HG03558 (cell line): ENCODE data around the gene TACR1.

Experiments used
- ATAC-seq: cut with Tn5 transposase; IDR thresholded peaks from one replicate; pipeline ENCODE4 v1.9.1; 2021; ENCODE audit warnings: moderate number of reproducible peaks; ENCODE audit not compliant: unreplicated experiment; ENCODE audit errors: extremely low read depth

The TACR1 gene

DNA sequence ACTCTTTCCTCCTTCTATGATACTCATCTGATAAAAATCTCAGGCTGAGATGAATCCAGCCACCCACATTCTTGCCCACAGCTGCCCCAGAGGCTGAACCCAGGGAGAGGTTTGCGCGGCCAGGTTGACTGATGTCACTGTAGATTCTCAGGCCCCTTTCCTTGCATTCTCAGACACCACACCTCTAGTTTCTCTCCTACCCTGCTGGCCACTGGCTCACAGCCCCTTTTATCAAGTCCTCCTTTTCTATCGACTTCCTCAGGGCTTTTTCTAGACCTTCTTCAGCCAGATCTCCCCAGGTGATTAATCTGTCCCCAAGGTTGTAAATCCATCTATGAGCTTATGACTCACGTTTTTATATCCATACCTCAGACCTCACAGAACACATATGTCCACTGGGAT is 99.8 kb downstream of the TACR1 start:
- no peak for ATAC-seq

DNA sequence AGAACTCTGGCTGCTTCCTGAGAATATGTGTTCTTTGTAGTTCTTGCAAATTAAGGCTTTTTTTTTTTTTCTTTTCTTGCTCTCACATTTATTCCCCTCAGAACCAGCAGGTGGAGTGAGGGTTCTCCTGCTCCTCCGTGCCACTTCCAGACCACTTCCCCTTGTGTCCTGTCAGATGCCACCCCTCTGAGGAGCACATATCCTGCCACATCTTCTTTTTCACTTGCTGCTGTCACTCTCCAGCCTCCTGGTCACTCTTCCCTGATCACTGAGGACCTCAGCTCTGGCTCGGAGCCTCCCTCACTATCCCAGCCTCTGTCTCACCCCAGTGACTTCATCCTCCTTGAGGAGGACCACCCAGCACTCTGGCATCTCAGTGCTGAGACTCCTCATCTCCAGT is 100.5 kb downstream of the TACR1 start:
- ATAC-seq: no peak

- no peak for ATAC-seq
Observed at GRCh38 chr2:75097831-75098230, 101.5 kb downstream of the TACR1 start.

- no peak for ATAC-seq
Observed at GRCh38 chr2:75094405-75094804, 104.9 kb downstream of the TACR1 start.

GRCh38 chr2:75090770-75091515 is 108.4 kb downstream of the TACR1 start:
- ATAC-seq: no peak

DNA sequence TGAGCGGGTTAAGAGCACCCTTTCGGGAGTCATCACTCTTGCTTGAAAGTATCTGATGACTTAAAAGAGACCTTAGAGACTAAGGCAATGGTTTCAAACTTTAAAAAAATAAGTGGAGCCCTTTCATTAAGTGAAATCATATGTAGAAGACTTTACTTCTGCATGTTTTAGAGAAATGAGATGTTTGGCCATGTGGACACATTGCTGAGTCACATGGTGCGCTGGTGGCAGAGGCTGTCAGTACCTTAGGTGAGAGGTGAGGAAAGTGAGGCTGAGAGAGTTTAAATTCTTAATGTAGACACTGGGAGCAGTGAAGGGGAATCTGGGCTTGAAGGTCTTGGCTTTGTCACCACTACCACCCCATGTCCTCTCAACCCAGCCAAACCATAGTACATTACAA is 109.8 kb downstream of the TACR1 start:
- no peak for ATAC-seq

- no peak for ATAC-seq
Observed at GRCh38 chr2:75088791-75089190, 110.5 kb downstream of the TACR1 start.

DNA sequence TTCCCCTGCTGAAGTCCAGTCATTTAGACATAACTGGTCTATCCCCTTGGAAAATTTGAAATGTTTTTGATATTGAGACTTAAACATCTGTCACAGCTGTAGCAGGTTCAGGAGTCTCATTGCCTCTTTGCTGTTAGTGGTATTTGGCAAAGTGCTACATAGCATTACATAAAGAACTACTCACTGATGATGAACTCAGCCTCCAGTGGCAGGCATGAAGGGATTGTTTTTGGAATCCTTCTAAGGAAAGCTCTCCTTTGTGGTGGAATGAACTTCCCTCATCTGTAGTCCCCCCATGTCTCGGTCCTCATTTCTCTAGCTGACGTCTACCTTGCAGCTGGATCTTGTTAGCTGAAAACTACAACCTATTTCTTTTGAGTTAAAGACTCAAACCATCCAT is 111.6 kb downstream of the TACR1 start:
- ATAC-seq: no peak

GRCh38 chr2:75079575-75079974 is 119.7 kb downstream of the TACR1 start:
- no peak for ATAC-seq

DNA sequence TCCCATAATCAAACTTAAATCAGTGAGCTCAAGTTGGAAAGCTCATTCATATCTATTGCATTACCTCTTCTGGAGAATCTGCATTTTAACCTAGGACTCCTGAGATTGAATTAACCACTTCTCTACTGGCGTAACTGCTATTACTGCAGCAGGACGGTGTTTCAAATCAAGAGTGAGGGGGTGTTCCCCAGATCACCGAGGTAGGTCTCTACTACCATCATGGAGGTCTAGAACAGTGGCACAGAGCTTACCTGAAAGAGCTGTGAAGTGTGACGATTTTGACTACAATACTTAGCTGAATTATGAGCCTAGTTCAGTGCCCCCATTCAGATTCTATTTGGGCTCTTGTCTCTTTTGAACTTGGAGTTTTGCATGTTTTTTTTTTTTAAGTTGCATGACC is 121.4 kb downstream of the TACR1 start:
- ATAC-seq: no peak

- no peak for ATAC-seq
Observed at GRCh38 chr2:75076088-75076487, 123.2 kb downstream of the TACR1 start.

- ATAC-seq: no peak
Observed at GRCh38 chr2:75074708-75075107, 124.6 kb downstream of the TACR1 start.

GRCh38 chr2:75074228-75074627 is 125.1 kb downstream of the TACR1 start:
- no peak for ATAC-seq

DNA sequence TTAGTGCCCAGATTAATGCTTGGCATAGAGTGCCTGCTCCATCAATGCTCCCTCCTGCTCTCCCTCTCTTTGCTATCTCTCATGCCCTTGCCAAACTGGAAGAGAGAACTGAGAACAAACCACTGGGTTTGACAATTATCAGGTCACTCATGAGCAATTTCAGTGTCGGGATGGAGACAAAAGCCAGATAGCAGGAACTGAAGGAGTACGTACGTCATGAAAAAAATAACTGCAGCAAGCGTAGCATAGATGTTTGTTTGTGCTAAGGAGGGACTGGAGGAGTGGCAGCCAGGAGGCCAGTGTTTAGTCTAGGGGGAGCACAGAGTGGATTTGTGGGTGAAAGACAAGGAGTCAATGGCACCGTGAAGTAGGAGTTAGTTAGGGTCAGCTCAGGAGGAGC is 127.6 kb downstream of the TACR1 start:
- ATAC-seq: no peak

- ATAC-seq: no peak
Observed at GRCh38 chr2:75068546-75068945, 130.8 kb downstream of the TACR1 start.

GRCh38 chr2:75067506-75067905 is 131.8 kb downstream of the TACR1 start:
- no peak for ATAC-seq

DNA sequence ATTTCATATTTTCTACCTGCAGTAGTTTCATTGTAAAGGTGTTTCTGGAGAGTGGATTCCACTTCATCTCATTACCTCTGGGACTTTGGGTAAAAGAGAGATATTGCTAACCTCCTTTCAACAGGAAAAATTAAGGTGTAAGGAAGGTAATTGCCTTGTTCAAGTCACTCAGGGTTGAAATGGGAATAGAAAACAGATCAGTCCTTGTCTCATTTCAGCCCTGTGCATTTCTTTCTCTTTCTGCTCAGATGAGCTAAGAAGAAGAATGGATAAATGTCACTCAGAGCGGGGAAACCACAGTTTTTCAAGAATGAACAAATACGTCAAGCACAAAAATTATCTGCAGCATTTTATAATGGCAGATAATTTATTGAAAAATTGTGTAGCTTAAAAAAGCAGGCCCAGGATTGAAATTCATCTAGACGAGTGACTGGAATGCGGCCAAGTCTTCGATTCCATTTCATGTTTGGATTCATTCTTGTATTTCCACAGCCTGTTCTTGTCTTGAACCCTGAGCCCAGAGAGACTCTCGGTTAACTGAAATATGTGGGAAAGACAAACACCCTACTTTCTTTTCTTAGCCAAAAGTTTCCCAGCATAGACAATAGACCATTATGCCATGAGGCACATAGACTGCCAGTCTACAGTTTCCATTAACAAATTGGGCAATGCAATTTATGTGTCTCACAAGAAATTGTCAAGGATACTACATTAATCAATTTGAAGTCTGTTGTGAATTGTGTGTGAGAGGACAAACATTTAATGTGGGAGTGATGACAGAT is 133.0 kb downstream of the TACR1 start:
- ATAC-seq: no peak

DNA sequence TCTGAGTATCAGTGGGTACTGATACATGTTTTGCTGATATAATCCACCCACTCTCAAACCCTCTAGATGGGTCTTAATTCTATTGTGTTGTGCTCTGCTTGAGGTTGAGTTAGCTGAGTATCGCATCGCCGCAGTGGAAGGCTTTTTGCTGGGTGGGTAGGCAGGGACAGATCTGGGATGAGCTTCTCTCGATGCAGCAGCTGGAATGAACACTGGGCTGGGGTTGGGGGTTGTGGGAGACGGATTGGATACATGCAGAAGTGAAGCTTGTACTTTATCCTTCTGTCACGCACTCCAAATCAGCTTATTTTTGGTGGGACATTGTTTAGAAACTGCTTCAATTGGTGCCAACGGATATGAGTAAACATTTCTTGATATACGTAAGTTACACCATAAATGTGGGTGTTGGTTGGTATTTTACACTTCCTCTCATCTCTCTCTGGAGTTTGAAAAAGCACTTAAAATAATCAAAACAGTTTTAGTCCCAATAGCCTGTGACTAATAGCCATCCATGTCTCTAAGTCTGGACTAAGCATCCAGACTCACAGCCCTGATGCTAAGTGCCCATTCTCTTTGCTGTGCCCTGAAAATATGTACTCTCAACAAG is 133.8 kb downstream of the TACR1 start:
- no peak for ATAC-seq

DNA sequence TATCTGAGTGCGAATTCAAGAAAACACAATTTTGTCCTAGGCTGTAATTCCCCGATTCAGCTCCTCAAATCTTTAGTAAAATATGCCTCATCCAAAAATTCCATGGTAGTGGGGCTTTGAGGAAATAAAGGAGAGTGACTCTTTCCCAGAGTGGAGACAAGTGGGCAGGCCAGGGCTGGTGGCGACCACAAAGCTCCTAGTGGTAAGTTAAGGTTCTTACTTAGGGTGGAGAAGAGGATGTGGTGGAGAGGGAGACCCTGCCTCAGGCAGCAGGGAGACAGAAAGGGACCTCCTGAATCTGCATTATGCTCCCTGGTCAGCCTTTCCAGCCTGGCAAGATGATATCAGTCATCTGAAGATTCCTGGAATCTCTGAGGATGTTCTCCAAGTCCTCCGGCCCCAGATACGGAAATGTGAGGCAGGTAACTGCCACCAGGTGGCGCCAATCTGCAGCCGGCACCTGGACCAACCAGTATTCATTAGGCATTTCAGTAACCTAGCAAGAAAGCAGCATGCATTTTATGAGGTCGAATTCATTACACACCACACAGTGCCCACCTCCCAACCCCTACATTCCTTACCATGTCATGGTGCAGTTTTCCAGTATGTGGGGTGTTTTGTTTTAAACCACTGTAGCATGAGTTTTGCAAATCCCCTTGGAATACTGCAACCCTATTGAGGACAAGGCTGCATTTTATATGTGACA is 134.5 kb downstream of the TACR1 start:
- ATAC-seq: no peak

GRCh38 chr2:75063906-75064305 is 135.4 kb downstream of the TACR1 start:
- no peak for ATAC-seq

DNA sequence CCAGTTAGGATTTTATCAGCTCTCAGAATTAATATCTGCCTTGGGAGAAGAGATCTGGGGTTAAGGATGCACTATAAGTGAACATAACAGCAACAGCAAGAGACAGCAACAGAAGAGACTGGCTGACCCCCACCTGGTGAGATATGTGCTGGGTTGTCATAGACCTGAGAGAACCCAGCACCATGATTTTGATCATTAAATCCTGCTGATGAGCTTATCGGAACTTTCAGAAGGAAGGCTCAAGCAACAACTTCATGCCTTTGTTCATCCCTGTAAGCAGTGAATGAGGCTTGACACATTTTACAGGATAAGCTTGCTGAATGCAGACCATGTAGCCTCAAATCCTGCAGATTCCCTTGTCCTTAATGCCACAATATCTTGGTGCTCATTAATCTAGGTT is 140.9 kb downstream of the TACR1 start:
- ATAC-seq: no peak
